OCI-LY1 (cell line): Measurements from ENCODE around the gene CARD8.

ENCODE experiments used
- EZH2 ChIP-seq: fragments of 200-600 bp; sonication (generic), shearing (Covaris generic); IDR thresholded peaks from 2 replicates; pipeline ENCODE4 v1.8.0; 2017; ENCODE audit warnings: borderline replicate concordance, mixed run types, mild to moderate bottlenecking, antibody characterized with exemption, low read length, moderate library complexity, mixed read lengths
- TF ChIP-seq, protein P1 (sequence below): fragments of 200-600 bp; sonication (generic), shearing (Covaris generic); IDR thresholded peaks from 2 replicates; pipeline ENCODE4 v1.5.1; 2017; ENCODE audit warnings: mild to moderate bottlenecking, antibody characterized with exemption, low read length, moderate library complexity, mixed read lengths

DNA sequence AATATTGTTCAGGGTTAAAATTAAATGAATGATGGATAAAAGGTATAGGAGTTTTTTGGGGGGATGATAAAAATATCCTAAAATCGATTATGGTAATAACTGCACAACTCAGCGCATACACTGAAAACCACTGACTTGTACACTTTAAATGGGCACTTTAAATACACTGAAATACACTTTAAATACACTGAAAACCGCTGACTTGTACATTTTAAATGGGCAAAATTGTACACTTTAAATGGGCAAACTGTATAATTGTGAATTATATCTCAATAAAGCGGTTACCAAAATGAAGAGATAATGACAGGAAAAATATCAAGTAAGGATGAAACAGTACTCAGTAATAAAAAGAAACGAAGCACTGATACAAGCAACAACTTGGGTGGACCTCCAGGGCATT, 87.0 kb downstream of the CARD8 start:
- TF ChIP-seq, protein P1, sequence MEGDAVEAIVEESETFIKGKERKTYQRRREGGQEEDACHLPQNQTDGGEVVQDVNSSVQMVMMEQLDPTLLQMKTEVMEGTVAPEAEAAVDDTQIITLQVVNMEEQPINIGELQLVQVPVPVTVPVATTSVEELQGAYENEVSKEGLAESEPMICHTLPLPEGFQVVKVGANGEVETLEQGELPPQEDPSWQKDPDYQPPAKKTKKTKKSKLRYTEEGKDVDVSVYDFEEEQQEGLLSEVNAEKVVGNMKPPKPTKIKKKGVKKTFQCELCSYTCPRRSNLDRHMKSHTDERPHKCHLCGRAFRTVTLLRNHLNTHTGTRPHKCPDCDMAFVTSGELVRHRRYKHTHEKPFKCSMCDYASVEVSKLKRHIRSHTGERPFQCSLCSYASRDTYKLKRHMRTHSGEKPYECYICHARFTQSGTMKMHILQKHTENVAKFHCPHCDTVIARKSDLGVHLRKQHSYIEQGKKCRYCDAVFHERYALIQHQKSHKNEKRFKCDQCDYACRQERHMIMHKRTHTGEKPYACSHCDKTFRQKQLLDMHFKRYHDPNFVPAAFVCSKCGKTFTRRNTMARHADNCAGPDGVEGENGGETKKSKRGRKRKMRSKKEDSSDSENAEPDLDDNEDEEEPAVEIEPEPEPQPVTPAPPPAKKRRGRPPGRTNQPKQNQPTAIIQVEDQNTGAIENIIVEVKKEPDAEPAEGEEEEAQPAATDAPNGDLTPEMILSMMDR: no peak
- TF ChIP-seq EZH2: no peak
